GM18502 (cell line): ENCODE data around the gene SPOUT1.

Experiments used
- ATAC-seq: cut with Tn5 transposase; IDR thresholded peaks from one replicate; pipeline ENCODE4 v1.9.1; 2021; ENCODE audit warnings: mild to moderate bottlenecking; ENCODE audit not compliant: unreplicated experiment, poor library complexity

SPOUT1 gene

GRCh38 chr9:128838338-128838737 is 8.7 kb upstream of the SPOUT1 start:
- ATAC-seq, result no peak

- ATAC-seq, result no peak
These were observed 7.0 kb upstream of the SPOUT1 start for GRCh38 chr9:128836509-128837145.

GRCh38 chr9:128835246-128836210 is 5.9 kb upstream of the SPOUT1 start:
- ATAC-seq, result no peak

GRCh38 chr9:128833696-128834095 is 4.1 kb upstream of the SPOUT1 start:
- no peak for ATAC-seq

- ATAC-seq, result no peak
These were observed 708 bp downstream of the SPOUT1 start for GRCh38 chr9:128828719-128829452.

- no peak for ATAC-seq
These were observed 1.3 kb downstream of the SPOUT1 start for GRCh38 chr9:128828267-128828666.

- no peak for ATAC-seq
These were observed 3.5 kb downstream of the SPOUT1 start for GRCh38 chr9:128825923-128826700.

- ATAC-seq, result no peak
These were observed 4.7 kb downstream of the SPOUT1 start for GRCh38 chr9:128824911-128825310.

GRCh38 chr9:128823903-128824406 is 5.6 kb downstream of the SPOUT1 start:
- no peak for ATAC-seq

- no peak for ATAC-seq
These were observed 6.2 kb downstream of the SPOUT1 start for GRCh38 chr9:128823362-128823902.

- no peak for ATAC-seq
These were observed 7.1 kb downstream of the SPOUT1 start for GRCh38 chr9:128822407-128823042.

GRCh38 chr9:128821584-128822406 is 7.8 kb downstream of the SPOUT1 start:
- no peak for ATAC-seq

GRCh38 chr9:128820665-128821583 is 8.7 kb downstream of the SPOUT1 start:
- no peak for ATAC-seq

GRCh38 chr9:128819716-128820664 is 9.6 kb downstream of the SPOUT1 start:
- ATAC-seq, result no peak

GRCh38 chr9:128818839-128819715 is 10.5 kb downstream of the SPOUT1 start:
- peak; percentile 27 for ATAC-seq
